HG02763 (cell line): ENCODE results near the gene HPSE2.
A peak's percentile ranks its signal among the peaks of the same experiment; 100 is the strongest.
"Not testable (repeated sequence)": the region's sequence is repeated elsewhere in the genome, so short reads cannot be mapped to it uniquely, and the experiment has no call there.

Experiments used
- ATAC-seq: cut with Tn5 transposase; IDR thresholded peaks from one replicate; pipeline ENCODE4 v1.9.1; 2021; ENCODE audit warnings: mild to moderate bottlenecking, moderate library complexity; ENCODE audit not compliant: unreplicated experiment

The HPSE2 gene

DNA sequence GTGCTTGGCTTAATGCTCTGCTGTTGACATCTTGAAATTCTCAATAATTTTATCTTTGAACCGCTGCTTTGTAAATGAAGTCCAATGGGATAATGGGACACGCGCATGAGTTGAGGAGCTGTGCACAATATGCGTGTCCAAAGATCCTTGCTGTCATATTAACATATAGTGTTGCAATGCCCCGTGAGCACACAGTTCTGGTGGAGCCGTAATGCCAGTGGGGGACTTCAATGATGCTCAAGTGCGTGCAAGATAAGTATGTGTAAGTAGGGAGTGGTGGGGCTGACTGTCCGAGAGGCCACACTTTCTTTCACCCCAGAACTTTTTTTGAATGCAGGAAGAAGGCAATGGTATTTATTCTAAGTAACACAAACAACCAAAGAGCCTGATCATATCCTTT lies 711.5 kb downstream of the HPSE2 start:
- no peak for ATAC-seq

DNA sequence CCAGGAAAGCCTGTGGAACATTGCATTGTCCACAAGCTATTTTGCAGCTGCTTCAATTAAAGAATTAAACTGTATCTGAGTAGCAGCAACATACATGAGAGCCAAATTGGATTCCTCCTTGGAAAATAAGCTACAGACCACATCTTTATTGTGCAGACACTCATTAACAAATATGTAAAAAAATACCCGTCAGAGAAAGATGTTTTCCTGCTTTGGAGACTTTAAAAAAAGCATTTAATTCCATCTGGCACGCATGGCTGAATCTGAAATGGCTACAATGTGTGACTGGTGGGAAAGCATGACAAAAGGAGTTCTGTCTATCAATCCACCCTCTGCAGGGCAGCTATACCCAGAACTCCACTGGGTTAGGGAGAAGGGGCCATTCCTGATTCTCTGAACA lies 715.8 kb downstream of the HPSE2 start:
- no peak for ATAC-seq

DNA sequence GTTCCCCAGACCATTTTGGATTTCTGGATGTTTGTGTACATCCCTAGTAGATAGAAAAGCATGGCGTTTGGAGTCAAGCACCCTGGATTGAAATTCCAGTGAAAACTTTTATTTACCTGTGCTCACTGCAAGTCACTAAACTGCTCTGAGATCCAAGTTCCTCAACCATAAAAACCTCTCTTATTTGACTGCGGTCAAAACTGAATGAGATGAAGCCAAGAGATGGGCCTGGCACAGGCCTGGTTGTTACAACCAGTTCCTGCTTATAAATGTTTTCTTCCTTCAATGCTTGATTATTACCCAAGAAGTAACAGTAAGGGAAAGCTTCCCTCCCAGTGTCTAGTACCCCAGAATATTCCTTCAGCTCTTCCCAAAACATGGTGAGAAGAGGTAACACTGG lies 718.0 kb downstream of the HPSE2 start:
- no peak for ATAC-seq

DNA sequence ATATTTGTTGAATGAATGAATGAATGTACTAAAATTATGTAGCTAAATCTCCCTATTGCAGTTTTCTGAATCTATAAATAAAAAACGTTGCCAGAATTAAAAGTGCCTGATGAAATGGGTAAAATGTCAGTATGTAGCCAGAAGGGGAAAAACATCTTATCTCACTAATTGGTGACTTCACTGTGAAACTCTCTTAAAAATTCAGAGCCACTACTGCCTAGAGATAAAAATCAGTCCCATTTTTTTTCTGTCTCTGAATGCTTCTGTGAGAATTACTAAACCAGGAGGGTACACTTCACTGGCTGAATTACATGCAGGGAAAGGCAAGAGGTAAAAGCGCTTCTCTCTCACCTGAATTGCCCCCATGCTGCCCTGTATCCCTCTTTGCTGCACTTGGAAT lies 719.3 kb downstream of the HPSE2 start:
- ATAC-seq, result no peak

DNA sequence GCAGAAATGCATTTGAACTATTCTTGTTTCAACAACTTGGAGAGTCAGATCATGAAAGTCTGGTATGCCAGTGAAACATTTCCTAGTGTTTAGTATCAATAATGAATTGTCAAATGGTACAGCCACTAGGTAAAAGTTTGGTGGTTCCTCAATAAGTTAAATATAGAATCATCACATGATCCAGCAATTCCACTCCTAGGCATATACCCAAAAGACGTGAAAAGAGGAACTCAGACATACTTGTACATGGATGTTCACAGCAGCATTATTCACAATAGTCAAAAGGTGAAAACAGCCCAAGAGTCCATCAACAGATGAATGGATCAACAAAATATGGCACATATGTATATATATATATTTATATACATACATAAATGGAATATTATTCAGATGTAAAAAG lies 721.9 kb downstream of the HPSE2 start:
- no peak for ATAC-seq

DNA sequence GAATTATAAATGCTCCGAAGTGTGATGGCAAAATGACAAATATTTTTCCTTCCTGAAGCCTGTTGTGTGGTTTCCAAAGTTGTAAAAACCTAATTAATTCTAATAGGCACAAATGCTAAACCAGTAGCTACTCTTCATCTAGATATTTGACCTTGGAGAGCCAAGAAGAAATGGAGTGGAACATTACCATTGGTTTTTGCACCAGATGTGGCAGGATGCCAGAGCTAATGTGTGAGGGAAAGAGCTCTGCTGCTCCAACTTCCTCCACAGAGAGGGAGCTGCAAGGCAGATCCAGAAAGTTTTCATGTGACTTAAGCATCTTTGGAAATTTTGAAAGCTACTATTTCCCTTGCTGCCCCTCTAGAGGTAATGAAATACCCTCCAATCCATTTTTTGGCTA lies 723.8 kb downstream of the HPSE2 start:
- no peak for ATAC-seq

DNA sequence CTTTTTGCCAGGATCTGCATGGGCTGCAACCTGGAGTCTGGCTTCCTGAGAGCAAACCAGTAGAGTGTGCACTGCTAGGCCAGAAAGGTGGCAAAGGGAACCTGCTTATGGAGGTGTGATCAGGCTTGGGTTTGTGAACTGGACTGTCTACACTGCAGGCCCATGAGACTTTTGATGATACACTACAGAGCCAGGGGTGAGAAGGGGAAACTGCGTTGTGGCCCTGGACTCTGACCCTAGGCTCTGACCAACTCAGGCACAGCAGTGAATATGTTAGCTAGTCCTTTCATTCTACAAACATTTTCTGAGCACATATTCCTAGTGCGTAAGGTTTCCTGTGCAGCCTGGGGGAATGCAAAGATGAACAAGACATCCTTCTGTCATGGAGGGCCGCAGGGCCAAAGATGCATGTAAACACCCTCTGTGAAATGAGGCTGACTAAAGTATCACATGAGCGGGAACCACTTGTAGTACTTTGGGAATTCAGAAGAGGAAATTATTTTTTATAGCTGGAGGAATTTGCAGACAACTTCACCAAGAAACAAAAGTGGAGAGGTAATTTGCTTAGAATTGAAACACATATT lies 725.1 kb downstream of the HPSE2 start:
- no peak for ATAC-seq

DNA sequence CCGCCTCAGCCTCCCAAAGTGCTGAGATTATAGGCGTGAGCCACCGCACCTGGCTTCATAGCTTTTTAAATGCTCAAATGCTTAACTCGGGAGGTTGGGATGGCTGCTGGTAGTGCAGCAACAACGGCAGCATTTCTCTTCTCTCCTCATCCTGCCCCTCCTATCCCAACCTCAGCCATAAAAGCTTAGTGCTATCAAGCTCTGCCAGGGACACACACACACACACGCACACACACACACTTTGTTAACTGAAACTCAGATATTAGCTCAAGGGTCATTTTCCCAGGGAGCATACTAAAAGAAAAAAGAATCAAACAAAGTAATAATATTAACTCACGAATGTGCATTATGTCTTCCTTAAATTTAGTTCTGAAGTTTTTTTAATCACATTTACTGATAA lies 725.9 kb downstream of the HPSE2 start:
- no peak for ATAC-seq

DNA sequence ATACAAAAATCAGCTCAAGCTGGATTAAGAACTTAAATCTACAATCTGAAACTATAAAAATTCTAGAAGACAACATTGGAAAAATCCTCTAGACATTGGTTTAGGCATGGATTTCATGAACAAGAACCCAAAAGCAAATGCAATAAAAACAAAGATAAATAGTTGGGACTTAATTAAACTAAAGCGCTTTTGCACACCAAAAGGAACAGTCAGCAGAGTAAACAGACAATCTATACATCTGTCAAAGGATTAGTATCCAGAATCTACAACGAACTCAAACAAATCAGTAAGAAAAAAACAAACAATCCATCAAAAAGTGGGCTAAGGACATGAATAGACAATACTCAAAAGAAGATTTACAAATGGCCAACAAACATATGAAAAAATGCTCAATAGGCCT lies 733.1 kb downstream of the HPSE2 start:
- not testable (repeated sequence) for ATAC-seq

DNA sequence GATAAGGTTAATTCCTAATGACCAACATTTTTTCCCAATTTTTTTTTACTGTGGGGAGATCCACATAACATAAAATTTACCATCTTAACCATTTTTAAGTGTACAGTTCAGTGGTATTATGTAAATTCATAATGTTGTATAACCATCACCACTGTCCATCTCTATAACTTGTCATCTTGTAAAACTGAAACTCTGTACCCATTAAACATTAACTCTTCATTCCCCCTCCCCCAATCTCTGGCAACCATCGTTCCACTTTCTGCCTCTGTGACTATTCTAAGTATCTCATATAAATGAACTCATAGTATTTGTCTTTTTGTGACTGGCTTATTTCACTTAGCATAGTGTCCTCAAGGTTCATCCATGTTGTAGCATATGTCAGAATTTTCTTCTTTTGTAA lies 742.9 kb downstream of the HPSE2 start:
- no peak for ATAC-seq

DNA sequence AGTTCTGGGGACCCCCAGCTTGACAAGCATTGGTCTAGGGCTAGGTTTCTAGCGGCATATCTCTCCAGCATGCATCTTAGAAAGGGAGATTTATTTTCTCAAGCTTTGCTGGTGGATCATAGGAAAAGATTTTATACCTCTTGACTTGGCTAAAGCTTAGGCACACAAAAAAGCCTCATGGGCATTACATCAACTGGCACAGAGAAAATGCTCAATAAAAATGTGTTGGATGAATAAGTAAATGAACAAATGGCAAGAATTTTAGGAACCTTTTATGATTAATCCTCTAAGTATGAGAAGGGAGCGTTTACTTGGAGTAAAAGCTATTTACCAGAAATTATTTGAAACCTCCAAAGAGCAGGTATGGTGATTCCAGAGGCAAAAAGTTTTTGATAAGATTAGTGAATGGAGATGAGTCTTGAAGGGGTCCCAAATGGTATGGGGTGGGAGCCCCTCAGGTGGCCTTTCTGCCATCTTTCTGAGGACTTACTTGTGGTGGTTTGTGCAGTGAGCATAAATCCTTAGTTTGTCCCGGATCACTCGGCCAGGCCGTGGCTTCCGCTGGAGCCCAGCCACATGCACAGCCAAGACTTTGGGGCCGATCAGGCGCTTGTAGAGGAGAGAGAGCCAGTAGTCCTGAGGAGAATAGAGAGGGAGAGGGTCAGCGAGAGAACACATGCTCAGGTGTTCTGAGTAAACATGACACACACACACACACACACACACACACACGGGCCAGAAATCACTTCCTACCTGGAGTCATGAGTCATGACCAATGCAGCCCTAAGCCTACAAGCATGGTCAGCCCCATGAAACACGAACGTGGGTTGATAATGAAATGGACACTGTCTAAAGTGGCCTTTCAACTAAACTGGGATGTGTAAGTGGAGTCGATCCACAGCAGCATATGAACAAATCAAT lies 745.8 kb downstream of the HPSE2 start:
- ATAC-seq, result no peak

DNA sequence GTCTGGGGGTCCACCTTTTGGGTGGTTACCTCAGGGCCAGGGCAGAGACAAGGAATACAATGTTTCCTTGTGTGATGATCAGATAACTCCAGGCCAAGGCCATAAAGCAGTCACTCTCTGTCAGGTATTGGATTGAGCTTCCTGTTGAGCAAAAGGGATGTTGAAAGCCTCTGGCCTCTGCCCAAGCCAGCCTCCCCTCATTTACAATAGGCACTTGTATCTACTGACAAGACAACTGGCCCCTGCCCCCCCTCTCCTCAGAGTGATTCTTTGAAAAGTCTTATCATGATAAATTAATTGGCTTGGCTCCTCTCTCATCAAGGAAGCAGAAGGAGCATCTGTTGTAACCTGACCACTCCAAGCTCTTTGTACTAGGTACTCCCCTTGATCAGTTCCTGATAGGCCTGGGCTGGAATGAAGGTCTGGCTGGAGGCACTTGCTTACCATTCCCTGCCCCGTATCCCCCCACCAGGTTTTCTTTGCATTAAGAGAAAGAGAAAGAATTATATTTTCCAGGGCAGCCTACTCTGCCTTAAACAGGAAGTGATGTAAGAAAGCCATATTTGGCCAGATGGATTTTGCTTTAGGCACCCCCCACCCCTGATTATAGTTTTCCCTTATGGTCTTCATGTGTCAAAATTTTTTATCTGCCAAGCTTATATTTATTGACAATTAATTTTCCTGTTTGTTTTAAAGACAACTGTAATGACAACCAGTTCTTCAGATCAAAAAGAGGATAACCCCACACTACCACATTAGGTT lies 746.8 kb downstream of the HPSE2 start:
- no peak for ATAC-seq

DNA sequence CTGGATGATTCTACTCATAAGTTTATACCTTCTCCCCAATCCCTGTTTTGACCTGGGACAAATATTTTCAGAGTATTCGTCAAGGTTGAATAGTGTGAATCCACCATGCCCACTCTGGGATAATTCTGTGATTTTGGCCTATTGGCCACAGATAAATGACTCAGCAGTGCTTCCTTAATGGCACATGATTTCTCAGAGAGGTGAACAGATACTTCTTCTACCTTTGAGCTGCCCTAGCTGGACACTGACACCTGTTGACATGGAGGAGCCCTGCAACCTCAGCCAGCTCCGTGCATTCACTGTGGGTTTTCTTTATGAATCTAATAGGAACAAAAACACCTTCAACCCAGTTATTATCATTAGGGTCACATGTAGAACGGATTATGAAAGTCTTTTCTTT lies 748.0 kb downstream of the HPSE2 start:
- ATAC-seq, result no peak

DNA sequence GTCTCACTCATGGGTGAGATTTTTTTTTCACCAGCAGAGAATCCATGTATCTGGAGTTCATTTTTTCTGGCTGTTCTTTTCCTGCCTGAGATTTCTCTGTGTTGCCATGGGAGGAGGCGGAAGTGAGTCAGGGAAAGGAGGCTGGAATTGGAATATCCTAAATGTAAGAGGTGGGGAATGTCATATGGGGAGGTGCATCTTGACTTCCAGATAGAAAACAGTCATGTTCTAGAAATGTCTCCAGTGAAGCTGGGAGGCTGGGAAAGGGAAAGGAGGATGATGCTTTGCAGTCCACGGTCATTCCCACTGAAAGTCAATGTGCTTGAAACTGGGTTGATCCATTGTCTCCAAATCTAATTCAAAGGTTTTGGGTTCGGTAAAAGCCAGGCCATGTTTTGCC lies 749.2 kb downstream of the HPSE2 start:
- no peak for ATAC-seq

DNA sequence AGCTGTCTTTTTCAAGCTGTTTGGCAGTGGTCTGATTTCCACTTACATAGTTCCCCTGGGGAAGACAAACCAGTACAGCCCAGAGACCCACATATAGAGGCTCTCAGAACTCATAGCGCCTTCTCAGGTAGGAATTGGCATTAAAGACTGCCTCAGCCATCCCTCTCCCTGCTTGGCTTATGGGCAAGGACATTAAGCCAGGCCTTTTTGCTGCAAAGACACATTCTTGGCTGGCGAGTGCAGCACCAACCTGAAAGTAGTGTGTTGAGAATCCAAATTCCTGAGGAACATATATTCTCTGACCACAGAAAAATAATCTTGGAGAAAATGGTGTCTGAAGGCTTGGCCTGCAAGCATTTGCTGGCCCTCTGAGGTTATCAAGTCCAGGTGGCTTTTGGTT lies 749.7 kb downstream of the HPSE2 start:
- ATAC-seq, result no peak

DNA sequence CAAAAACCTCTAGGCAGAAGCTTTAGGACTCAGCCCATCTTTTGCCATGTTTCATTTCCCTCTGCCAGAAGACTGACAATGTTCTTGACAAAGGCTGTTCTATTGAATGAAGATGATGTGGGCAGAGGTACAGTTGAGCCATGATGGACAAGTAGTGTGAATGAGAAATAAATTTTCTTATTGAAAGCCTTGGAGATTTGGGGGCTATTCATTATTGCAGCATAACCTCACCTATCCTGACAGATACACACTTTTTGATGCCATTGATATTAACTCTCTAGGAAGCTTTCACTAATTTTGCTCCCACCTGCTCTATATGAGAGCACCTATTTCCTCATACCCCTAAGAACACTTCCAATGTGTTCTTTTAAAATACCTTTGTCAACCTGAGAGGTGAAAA lies 752.0 kb downstream of the HPSE2 start:
- ATAC-seq, result no peak

DNA sequence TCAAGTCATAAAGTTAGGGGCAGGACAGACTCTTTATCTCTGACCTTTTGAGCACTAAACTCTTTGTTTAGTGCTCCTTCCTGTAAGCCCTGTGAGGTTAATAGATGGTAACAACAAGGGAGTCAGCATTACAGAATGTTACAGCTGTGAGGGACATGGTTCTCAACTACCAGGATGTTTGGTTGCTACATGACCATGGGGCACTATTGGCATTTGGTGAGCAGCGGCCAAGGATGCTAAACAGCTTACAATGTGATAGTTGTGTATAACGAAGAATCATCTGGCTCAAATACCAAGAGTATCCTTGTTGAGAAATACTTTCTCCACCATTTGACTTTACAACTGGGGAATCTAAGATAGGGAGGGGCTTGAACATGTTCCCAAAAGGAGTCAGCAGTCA lies 753.6 kb downstream of the HPSE2 start:
- no peak for ATAC-seq

DNA sequence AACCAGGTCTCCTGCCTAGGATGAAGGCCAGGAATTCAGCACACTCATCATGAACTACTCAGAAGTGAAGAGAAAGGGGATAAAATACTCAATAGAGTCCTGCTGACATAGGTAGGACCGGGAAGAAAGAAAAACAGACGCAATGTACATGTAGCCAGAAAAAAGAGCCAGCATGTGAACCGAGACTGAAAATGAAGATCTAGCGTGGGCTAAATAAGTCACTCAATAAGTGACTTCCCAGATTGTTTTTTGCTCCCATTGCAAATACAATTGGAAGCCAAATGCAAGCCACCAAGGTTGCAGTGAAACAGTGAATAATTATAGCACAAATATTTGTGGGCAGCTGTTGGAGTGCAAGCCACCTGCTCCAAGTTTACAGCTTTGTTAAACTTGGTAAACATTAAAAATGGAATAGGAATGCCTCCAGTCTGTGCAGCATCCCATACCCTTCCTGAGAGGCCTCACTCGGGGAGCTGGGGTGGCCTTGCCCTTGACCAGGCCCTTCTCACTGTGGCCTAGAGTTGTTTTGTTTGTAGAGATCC lies 754.2 kb downstream of the HPSE2 start:
- ATAC-seq, result no peak

DNA sequence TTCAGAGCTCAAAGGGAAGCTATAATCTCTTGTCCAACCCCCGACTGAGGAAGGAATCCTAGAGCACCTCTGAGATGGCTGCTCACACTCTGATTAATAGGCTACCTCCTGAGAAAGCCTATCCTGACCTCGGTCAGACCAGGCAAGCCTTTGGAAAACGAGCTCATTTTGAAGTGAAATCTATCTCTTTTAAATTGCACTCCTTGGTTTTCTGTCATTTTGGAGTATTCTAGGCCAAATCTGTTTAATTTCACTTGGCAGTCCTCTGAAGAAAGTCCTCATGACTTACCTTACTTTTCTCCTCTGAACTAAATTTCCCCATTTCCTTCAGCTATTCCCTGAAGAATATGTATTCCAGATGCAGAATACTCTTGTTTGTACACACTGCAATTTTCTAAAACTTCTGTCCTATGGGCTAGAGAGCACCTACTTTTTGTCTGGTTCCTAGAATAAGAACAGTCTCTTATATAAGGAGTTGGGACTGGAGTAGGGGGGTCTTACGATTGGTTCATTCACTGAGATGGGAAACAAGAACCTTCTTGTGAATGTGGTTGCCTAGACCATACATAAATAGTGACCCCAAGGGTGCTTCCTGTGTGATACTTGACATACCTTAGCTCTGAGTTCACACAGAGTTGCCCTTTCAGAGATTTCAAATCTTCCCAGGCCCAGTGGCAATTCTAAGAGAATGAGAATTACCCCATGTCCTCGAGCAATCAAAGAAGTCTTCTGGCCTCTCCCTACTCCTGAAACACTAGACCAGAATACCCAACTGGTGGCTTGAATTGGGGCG lies 757.0 kb downstream of the HPSE2 start:
- ATAC-seq, result no peak

DNA sequence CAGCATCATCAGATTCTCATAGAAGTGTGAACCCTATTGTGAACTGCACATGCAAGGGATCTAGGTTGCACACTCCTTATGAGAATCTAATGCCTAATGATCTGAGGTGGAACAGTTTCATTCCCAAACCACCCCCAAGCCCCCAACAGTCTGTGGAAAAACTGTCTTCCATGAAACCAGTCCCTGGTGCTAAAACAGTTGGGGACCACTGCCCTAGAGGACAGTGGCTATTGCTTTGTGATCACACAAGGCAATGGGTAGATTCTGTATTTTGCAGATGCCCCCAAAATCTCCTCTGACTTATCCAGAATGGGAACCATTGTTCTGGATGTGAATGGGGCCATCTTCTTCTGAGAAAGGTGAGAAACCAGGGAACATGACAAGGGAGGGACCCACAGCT lies 757.8 kb downstream of the HPSE2 start:
- ATAC-seq, result no peak

DNA sequence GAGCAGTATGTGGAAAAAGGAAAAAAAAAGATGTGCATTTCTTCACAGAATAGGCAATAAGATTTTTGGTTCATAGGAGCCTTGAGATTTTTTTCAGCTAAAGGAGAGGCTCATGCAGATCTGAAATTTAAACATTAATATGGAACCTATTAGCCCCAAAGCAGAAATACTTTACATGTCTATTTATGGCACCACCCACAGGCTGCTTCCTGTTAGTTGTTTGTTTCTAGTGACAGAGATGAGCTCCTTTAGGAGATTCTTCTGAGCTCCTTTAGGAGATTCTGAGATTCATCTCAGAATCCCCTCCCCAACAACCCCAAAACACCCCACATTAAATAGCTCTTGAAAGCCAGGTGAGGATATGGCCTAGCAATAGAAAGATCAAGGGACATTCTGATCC lies 761.0 kb downstream of the HPSE2 start:
- peak; percentile 69 for ATAC-seq
